Activated T-helper 9 cell treated with anti-CD3 and anti-CD28 coated beads, Interleukin-2, amount 50 U/mL, for 16 hours (primary cell): ENCODE results near the gene USP6NL.
"Not testable (repeated sequence)": the region's sequence is repeated elsewhere in the genome, so short reads cannot be mapped to it uniquely, and the experiment has no call there.

Experiments
- DNase-seq: peaks from one replicate; pipeline ENCODE4 v3.0.0-alpha.2; 2020; ENCODE audit warnings: low read depth

The USP6NL gene

GRCh38 chr10:11444531-11445228 lies 166.8 kb downstream of the USP6NL start:
- DNase-seq: no peak

GRCh38 chr10:11444155-11444530 lies 167.3 kb downstream of the USP6NL start:
- DNase-seq: no peak

- DNase-seq: no peak
These were observed 167.8 kb downstream of the USP6NL start for GRCh38 chr10:11443468-11444154.

- no peak for DNase-seq
These were observed 169.3 kb downstream of the USP6NL start for GRCh38 chr10:11442001-11442773.

DNA sequence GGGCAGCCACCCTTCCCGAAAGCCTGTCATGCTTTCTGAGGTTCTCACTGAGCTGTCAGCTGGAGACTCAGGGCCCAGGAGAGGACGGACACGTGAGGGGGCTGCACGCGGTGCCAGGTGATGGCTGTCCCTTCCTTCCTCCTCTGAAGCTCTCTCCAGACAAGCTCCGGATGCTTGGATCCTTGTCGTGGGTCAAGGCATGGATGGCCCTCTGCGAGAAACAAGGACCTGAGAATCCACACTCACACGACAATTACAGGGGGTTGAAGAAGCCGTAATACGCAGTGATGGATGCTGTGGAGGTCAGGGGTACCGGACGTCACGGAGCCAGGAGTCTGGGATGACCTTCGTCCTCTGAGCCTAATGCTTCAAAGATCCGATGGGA lies 170.3 kb downstream of the USP6NL start:
- DNase-seq: no peak

- DNase-seq: no peak
These were observed 170.9 kb downstream of the USP6NL start for GRCh38 chr10:11440250-11441150.

- DNase-seq: no peak
These were observed 171.9 kb downstream of the USP6NL start for GRCh38 chr10:11439523-11440053.

GRCh38 chr10:11437391-11438142 lies 173.9 kb downstream of the USP6NL start:
- no peak for DNase-seq

DNA sequence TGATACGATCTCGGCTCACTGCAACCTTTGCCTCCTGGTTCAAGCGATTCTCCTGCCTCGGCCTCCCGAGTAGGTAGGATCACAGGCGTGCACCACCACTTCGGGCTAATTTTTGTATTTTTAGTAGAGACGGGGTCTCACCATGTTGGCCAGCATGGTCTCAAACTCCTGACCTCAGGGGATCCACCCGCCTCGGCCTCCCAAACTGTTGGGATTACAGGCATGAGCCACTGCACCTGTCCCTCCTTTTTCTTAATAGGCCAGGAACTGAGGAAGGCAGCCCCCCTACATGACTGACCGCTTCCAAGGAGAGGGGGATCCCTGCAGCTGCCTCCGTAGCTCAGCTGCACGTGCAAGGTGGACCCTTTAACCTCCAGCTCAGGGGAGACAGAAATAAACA lies 175.0 kb downstream of the USP6NL start:
- not testable (repeated sequence) for DNase-seq

GRCh38 chr10:11435581-11435981 lies 175.9 kb downstream of the USP6NL start:
- no peak for DNase-seq

- no peak for DNase-seq
These were observed 177.1 kb downstream of the USP6NL start for GRCh38 chr10:11434324-11434723.

GRCh38 chr10:11433657-11434056 lies 177.8 kb downstream of the USP6NL start:
- DNase-seq: no peak

DNA sequence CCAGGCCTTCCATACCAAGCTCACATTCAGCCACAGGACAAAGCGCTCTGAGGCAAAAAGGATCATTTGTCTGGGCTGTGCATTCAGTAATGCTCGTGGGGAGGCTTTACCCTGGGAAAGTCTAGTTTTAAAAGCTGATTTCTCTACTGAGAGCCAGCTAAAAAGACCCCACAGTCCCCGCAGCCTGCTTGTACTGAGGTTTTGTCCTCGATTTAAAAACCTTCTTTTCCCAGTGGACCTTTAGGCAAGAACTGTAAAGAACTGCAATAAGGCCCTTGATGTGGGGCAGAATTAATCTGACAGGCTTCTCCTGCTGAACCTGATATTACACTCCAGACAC lies 180.3 kb downstream of the USP6NL start:
- no peak for DNase-seq

GRCh38 chr10:11430421-11431215 lies 180.8 kb downstream of the USP6NL start:
- no peak for DNase-seq

- DNase-seq: no peak
These were observed 181.9 kb downstream of the USP6NL start for GRCh38 chr10:11429439-11430052.

GRCh38 chr10:11425676-11426075 lies 185.8 kb downstream of the USP6NL start:
- no peak for DNase-seq

GRCh38 chr10:11425296-11425610 lies 186.2 kb downstream of the USP6NL start:
- DNase-seq: no peak

- no peak for DNase-seq
These were observed 186.8 kb downstream of the USP6NL start for GRCh38 chr10:11424456-11425295.

DNA sequence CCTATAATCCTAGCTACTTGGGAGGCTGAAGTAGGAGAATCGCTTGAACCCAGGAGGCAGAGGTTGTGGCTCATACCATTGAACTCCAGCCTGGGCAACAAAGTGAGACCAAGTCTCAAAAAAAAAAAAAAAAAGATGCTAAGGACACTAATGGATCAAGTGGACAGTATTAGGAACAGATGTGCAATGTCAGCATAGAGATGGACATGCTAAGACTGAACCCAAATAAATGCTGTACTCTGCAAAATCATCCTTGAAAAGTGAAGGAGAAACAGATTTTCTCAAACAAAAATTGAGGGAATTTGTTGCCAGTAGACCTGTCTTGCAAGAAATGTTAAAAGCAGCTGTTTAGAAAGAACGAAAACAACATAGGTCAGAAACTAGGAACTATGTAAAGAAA lies 194.5 kb downstream of the USP6NL start:
- no peak for DNase-seq
